ENCODE measurements around the gene CAPN15. TPM values are rescaled to one million over a fixed set of nuclear protein-coding genes. Genes with fewer than 3 reads are reported as not detected.

The CAPN15 gene
- total RNA-seq, 2 experiments from 2014 or later = 32.9 to 54.0 TPM

DNA sequence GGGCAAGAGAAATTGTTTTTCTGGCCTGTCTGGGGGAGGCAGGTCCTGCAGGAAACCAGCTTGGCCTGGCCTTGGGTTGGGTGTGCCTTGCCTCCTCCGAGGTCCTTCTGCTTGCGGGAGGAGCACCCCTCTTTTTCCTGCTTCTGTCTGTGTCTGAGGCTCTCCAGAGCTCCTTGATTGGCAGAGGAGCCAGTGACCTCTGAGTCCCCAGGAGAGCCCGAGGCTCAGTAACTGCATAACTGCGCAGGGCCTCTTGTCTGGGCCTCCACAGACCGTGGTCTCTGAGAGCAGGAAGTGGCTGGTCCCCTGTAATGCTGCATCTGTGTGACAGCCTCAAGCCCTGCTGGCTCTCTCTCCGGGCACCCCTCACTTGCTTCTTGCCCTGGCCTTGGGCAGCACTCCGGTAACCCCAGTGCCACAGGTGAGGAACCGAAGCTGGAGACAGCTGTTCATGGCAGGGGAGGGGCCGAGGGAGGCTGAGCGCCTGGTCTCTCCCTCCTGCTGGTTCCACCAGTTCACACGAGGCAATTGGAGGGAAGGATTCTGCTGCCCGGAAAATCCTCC, 1.6 kb downstream of the CAPN15 start:
- no peaks in the 10 kb centered on the region for H3K9me3 ChIP-seq (ENCODE audit: low read length)
- no peaks in the 10 kb centered on the region for H3K9me2 ChIP-seq (ENCODE audit: insufficient read depth, low read length)
- H3K4me3 ChIP-seq (ENCODE audit: low read depth, low read length, poor library complexity, severe bottlenecking) = peak overlapping the region; percentile 92
- no peaks in the 10 kb centered on the region for H4K20me1 ChIP-seq (ENCODE audit: insufficient read depth, low read length)
- BruUV-seq (replicated peaks) = no TSS peak
- intact Hi-C loops (cut with micrococcal nuclease; ENCODE audit: unreplicated experiment) = no loop called here
- H2AFZ ChIP-seq (ENCODE audit: low read length) = no peak overlapping the region
- POLR2A ChIA-PET = no interaction called here
- CTCF ChIA-PET (ENCODE audit: unreplicated experiment) = no interaction called here
- peak; percentile 40 for DNase-seq (ENCODE audit: low spot score)
- peak overlapping the region; percentile 92 for H3K4me2 ChIP-seq (ENCODE audit: low read length)
- H3K79me2 ChIP-seq (ENCODE audit: insufficient read depth, low read depth, low read length) = peaks cover 46% of the 10 kb centered on the region
- H3K27ac ChIP-seq (ENCODE audit: low read depth, low read length, poor library complexity, severe bottlenecking) = peak overlapping the region; percentile 15
- peaks cover 13% of the 10 kb centered on the region; the same call in 1 of the 2 replicates for H3K36me3 ChIP-seq (ENCODE audit: insufficient read depth, low read length)
- peaks cover 24% of the 10 kb centered on the region for H3K4me1 ChIP-seq (ENCODE audit: insufficient read depth, low read length, poor library complexity, severe bottlenecking)
- TF ChIP-seq, protein P1, sequence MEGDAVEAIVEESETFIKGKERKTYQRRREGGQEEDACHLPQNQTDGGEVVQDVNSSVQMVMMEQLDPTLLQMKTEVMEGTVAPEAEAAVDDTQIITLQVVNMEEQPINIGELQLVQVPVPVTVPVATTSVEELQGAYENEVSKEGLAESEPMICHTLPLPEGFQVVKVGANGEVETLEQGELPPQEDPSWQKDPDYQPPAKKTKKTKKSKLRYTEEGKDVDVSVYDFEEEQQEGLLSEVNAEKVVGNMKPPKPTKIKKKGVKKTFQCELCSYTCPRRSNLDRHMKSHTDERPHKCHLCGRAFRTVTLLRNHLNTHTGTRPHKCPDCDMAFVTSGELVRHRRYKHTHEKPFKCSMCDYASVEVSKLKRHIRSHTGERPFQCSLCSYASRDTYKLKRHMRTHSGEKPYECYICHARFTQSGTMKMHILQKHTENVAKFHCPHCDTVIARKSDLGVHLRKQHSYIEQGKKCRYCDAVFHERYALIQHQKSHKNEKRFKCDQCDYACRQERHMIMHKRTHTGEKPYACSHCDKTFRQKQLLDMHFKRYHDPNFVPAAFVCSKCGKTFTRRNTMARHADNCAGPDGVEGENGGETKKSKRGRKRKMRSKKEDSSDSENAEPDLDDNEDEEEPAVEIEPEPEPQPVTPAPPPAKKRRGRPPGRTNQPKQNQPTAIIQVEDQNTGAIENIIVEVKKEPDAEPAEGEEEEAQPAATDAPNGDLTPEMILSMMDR (conservative IDR thresholded peaks at IDR 0.05; ENCODE audit: low read length) = no peak

DNA sequence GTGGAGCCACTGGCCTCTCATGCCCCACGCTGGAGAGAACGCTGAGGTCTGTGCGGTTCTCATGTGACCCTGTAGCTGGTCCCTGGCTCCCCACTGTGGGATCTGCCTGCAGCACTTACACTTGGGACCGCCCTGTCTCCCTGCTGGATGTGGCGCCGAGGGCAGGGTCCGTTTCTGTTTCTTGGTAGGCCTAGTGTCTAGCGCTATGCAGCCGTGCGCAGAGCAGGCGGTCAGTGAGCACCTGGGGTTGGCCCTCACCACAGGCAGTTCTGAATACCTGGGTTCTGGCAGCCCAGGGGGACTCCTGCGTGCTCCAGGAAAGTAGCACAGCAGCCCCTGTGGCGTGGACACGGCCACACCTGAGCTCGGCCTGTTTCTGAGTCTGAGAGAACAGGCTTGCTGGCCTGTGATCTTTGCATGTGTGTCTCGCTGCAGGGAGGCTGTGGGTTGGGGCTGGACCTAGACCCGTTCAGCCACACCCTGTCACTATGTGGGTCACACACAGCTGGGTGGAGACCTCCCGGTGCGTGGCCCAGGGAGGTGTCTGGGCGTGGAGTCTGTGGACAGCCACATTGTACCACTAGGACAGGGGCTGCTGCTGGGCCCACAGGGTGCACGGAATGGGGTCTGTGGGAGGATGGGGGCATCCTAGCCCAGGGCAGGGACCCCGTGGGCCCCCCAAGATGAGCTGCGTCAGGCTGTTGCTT, 2.8 kb downstream of the CAPN15 start:
- H3K4me2 ChIP-seq (ENCODE audit: low read length) = no peak overlapping the region
- H3K9me2 ChIP-seq (ENCODE audit: insufficient read depth, low read length) = no peaks in the 10 kb centered on the region
- CTCF ChIA-PET (ENCODE audit: unreplicated experiment) = no interaction called here
- 0 out of 2 replicates have a peak, but pooled peaks cover 9% of the 10 kb centered on the region for H3K36me3 ChIP-seq (ENCODE audit: insufficient read depth, low read length)
- intact Hi-C loops (cut with micrococcal nuclease; ENCODE audit: unreplicated experiment) = no loop called here
- DNase-seq (ENCODE audit: low spot score) = no peak
- H3K27ac ChIP-seq (ENCODE audit: low read depth, low read length, poor library complexity, severe bottlenecking) = no peak overlapping the region
- peaks cover 21% of the 10 kb centered on the region for H3K4me1 ChIP-seq (ENCODE audit: insufficient read depth, low read length, poor library complexity, severe bottlenecking)
- H4K20me1 ChIP-seq (ENCODE audit: insufficient read depth, low read length) = no peaks in the 10 kb centered on the region
- no TSS peak for BruUV-seq (replicated peaks)
- POLR2A ChIA-PET = no interaction called here
- no peak overlapping the region for H2AFZ ChIP-seq (ENCODE audit: low read length)
- H3K4me3 ChIP-seq (ENCODE audit: low read depth, low read length, poor library complexity, severe bottlenecking) = no peak overlapping the region
- TF ChIP-seq, protein P1 (conservative IDR thresholded peaks at IDR 0.05; ENCODE audit: low read length) = no peak
- TF ChIP-seq EZH2phosphoT487 (IDR thresholded peaks at IDR 0.05; ENCODE audit: borderline replicate concordance, low read depth, low read length) = no peak
- H3K9me3 ChIP-seq (ENCODE audit: low read length) = no peaks in the 10 kb centered on the region
- peaks cover 46% of the 10 kb centered on the region for H3K79me2 ChIP-seq (ENCODE audit: insufficient read depth, low read depth, low read length)

DNA sequence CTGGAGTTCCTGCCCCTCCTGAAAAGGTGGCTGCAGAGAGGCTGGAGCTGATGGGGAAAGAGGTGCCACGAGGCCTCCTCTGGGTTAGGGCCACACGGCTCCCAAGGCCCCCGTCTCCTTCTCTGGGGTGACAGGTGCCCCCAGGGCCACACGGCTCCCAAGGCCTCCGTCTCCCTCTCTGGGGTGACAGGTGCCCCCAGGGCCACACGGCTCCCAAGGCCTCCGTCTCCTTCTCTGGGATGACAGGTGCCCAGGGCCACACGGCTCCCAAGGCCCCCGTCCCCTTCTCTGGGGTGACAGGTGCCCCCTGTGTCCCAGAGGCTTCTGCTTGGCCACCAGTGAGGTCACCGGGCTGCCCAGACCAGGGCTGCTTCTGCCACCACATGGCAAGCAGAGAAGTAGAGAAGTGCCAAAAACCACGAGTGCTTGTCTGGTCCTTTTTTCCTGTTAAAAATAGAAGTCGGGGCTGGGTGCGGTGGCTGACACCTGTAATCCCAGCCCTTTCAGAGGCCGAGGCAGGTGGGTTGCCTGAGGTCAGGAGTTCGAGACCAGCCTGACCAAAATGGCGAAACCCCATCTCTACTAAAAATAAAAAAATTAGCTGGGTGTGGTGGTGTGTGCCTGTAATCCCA, 4.1 kb downstream of the CAPN15 start:
- no TSS peak for BruUV-seq (replicated peaks)
- CTCF ChIA-PET (ENCODE audit: unreplicated experiment) = no interaction called here
- POLR2A ChIA-PET = no interaction called here
- peaks cover 44% of the 10 kb centered on the region for H3K79me2 ChIP-seq (ENCODE audit: insufficient read depth, low read depth, low read length)
- no peak overlapping the region for H3K4me3 ChIP-seq (ENCODE audit: low read depth, low read length, poor library complexity, severe bottlenecking)
- no peaks in the 10 kb centered on the region for H3K9me3 ChIP-seq (ENCODE audit: low read length)
- H3K9me2 ChIP-seq (ENCODE audit: insufficient read depth, low read length) = no peaks in the 10 kb centered on the region
- intact Hi-C loops (cut with micrococcal nuclease; ENCODE audit: unreplicated experiment) = no loop called here
- DNase-seq (ENCODE audit: low spot score) = no peak
- no peak for TF ChIP-seq EZH2phosphoT487 (IDR thresholded peaks at IDR 0.05; ENCODE audit: borderline replicate concordance, low read depth, low read length)
- TF ChIP-seq, protein P1 (conservative IDR thresholded peaks at IDR 0.05; ENCODE audit: low read length) = no peak
- no peak overlapping the region for H2AFZ ChIP-seq (ENCODE audit: low read length)
- 0 out of 2 replicates have a peak, but pooled peaks cover 9% of the 10 kb centered on the region for H3K36me3 ChIP-seq (ENCODE audit: insufficient read depth, low read length)
- no peak overlapping the region for H3K4me2 ChIP-seq (ENCODE audit: low read length)
- H3K4me1 ChIP-seq (ENCODE audit: insufficient read depth, low read length, poor library complexity, severe bottlenecking) = peaks cover 9% of the 10 kb centered on the region
- no peaks in the 10 kb centered on the region for H4K20me1 ChIP-seq (ENCODE audit: insufficient read depth, low read length)
- H3K27ac ChIP-seq (ENCODE audit: low read depth, low read length, poor library complexity, severe bottlenecking) = no peak overlapping the region
